Activated CD4-positive, alpha-beta T cell treated with anti-CD3 and anti-CD28 coated beads for 4 hours (primary cell): ENCODE measurements around the gene HDAC3.

Experiments
- DNase-seq, 2 donors: peaks; one replicate each; pipeline ENCODE4 v3.0.0-alpha.2; 2020

Gene HDAC3

GRCh38 chr5:141598391-141599345, 38.0 kb downstream of the HDAC3 start:
- DNase-seq = no peak

- no peak for DNase-seq
Observed at GRCh38 chr5:141597814-141598213, 38.8 kb downstream of the HDAC3 start.

DNA sequence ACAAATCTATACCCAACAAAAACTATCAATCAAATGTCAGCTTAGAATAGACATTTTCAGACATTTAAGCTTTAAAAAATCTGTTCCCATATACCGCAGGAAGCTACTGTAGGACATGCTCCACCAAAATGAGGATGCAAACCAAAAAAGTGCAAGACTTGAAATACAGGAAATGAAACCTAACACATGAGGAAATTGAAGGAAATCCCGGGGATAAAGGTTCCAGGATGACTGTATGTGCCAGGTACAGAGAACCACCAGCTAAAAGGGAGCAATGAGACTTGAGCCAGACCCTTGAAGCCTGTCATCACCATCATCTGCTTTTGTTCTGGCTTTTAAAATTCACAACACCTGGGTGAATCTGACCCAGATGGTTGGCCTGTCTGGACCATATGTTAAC, 39.3 kb downstream of the HDAC3 start:
- DNase-seq = no peak

- DNase-seq = no peak
Observed at GRCh38 chr5:141596867-141597266, 39.8 kb downstream of the HDAC3 start.

DNA sequence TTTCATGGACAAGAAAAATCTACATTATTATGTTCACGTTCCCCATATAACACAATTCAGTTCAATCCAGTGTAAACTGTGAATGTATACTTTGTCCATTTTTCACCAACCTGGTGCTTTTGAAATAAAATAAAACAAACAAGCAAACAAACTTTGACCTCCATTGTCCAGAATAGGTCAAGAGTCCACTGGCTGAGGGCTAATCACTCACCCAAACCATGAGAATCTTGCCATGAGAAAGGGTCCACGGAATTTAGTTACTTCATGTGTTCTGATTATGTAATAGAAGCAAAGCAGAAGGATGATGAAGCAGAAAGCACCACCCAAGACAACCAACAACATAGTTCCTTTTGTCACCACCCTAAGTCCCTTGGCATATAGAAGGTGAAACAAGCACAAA, 46.5 kb downstream of the HDAC3 start:
- DNase-seq = no peak

GRCh38 chr5:141586246-141586645, 50.4 kb downstream of the HDAC3 start:
- DNase-seq = no peak

DNA sequence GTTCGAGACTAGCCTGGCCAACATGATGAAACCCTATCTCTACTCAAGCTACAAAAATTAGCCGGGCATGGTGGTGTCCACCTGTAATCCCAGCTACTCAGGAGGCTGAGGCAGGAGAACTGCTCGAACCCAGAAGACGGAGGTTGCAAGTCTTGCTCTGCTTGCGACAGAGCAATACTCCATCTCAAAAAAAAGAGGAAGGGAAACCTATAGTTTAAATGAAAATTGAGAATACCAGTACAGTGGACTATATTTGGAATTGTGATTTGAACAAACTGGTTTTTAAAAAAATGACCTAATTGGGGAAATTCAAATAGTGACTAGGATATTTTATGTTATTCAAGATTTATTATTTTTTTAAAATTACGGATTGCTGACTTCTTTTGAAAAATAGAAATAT, 51.1 kb downstream of the HDAC3 start:
- no peak for DNase-seq

DNA sequence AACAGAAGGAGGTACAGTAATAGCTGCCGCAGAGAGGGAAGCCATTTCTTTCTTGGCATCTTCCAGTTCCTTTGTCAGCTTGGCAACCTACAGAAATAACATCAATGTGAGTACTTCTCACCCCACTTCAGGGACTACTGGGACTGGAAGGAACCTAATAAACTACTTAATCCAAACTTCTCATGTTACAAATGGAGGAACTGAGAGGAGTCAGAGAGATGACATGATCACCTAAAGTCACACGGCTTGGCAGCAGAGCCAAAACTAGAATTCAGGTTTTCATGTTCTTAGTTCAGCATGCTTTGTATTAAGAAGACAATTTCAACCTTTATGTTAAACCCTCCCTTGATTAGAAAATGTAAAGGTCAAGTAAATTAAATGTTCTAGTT, 62.5 kb downstream of the HDAC3 start:
- DNase-seq = no peak

GRCh38 chr5:141573489-141574121, 63.0 kb downstream of the HDAC3 start:
- no peak for DNase-seq
